T-helper 2 cell treated with Interferon-gamma antibody and Interleukin-4, amounts not matched to agents 5 μg/mL and 100 μg/mL, for 36 hours (primary cell): ENCODE results near the gene GPATCH2.
A peak's percentile ranks its signal among the peaks of the same experiment; 100 is the strongest.

ENCODE experiments used
- DNase-seq: peaks from one replicate; pipeline ENCODE4 v3.0.0; 2021; ENCODE audit warnings: low spot score
- H3K27ac Mint-ChIP-seq: one replicate; pipeline ENCODE4 v1.8.0; 2021; ENCODE audit warnings: mild to moderate bottlenecking, mixed read lengths
- H3K27me3 Mint-ChIP-seq: one replicate; pipeline ENCODE4 v1.8.0; 2021; ENCODE audit warnings: low read depth, mixed read lengths
- H3K36me3 Mint-ChIP-seq: one replicate; pipeline ENCODE4 v1.8.0; 2021; ENCODE audit warnings: low read depth, mixed read lengths
- H3K4me1 Mint-ChIP-seq: one replicate; pipeline ENCODE4 v1.8.0; 2021; ENCODE audit warnings: low read depth, mixed read lengths
- H3K4me3 Mint-ChIP-seq: one replicate; pipeline ENCODE4 v1.8.0; 2022; ENCODE audit warnings: mild to moderate bottlenecking, moderate library complexity, mixed read lengths
- H3K9me3 Mint-ChIP-seq: one replicate; pipeline ENCODE4 v1.8.0; 2021; ENCODE audit warnings: mixed read lengths

The GPATCH2 gene

DNA sequence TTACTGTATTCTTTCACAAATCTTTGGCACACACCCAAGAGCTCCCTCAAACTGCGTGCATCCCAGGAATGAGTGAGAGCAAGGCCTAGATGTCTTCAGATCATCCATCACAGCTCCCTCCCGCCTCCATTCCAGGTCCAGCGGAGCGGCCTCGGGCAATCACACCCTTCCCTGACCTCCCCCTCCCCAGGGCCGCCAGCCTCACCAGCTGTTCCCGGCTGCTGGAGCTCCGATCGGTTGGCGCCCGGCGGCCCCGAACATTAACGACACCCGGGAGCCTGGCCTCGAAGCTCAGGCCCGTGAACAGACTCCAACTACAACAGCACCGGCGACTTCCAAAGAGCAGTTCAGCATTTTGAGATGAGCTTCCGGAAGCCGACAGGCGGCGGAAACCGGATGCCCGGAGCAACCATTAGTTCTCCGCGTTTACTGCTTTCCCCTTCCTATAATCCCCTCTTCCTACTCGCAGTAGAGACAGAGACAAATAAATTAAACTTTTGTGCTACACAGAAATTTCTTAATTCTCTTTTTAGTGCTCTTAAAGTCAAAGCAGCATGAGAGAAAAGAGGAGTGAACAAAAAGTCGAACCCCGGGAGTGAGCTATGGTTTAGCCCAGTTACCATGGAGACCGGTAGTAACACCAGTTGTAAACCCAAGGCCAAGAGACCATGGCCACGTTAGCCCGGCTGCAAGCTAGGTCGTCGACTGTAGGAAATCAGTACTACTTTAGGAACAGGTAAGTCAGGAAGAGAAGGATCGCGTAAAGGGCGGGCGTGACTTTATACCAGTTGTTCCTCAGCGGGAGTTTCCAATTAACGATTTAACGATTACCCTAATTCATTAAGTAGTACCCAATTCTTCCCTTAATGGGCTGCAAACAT lies at the start of gene GPATCH2, which contains the start of gene SPATA17:
Gene GPATCH2 (minus strand): TSS at position 380 of the 881 bp plus-strand sequence. CDS start 119 bp downstream, at position 261.
Gene SPATA17 (plus strand): TSS at position 634 of the 881 bp plus-strand sequence. CDS start 35 bp downstream, at position 669.
- H3K36me3 Mint-ChIP-seq: peaks cover 2% of the 10 kb centered on the region
- H3K27me3 Mint-ChIP-seq: peaks cover 2% of the 10 kb centered on the region
- peak within 1 kb of the TSS; percentile 94 for H3K4me3 Mint-ChIP-seq
- no peaks in the 10 kb centered on the region for H3K9me3 Mint-ChIP-seq
- peaks cover 21% of the 10 kb centered on the region for H3K4me1 Mint-ChIP-seq
- DNase-seq: peak; percentile 75
- peak within 1 kb of the TSS; percentile 98 for H3K27ac Mint-ChIP-seq

GRCh38 chr1:217674028-217674729 lies 43.3 kb upstream of the GPATCH2 start:
- no peak overlapping the region for H3K27ac Mint-ChIP-seq
- H3K27me3 Mint-ChIP-seq: peaks cover 2% of the 10 kb centered on the region
- no peaks in the 10 kb centered on the region for H3K36me3 Mint-ChIP-seq
- no peaks in the 10 kb centered on the region for H3K9me3 Mint-ChIP-seq
- no peak overlapping the region for H3K4me3 Mint-ChIP-seq
- H3K4me1 Mint-ChIP-seq: no peaks in the 10 kb centered on the region
- DNase-seq: no peak

DNA sequence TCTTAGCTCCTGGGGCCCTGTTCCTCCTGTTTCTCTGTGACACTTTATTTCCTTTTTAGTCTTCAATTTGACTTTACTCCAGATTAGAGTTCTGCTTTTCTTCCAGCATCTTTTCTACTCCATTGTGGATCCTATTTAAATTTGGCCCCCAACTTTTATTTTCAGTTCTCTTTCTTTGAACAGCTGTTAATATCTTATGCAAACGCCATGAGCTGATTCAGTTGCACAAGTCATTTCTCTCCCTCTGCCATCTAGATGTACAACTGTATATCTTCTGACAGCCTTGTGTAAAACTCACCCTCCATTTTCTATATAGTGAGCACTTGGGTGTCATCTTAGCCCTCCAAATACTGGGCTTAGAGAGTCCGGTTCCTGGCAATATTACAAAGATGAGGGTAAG lies 42.5 kb upstream of the GPATCH2 start:
- Mint-ChIP-seq H3K27ac (no peak overlapping the region), H3K27me3 (peaks cover 2% of the 10 kb centered on the region), H3K36me3 (no peaks in the 10 kb centered on the region), H3K4me3 (no peak overlapping the region), H3K4me1 (no peaks in the 10 kb centered on the region), H3K9me3 (no peaks in the 10 kb centered on the region)
- no peak for DNase-seq

DNA sequence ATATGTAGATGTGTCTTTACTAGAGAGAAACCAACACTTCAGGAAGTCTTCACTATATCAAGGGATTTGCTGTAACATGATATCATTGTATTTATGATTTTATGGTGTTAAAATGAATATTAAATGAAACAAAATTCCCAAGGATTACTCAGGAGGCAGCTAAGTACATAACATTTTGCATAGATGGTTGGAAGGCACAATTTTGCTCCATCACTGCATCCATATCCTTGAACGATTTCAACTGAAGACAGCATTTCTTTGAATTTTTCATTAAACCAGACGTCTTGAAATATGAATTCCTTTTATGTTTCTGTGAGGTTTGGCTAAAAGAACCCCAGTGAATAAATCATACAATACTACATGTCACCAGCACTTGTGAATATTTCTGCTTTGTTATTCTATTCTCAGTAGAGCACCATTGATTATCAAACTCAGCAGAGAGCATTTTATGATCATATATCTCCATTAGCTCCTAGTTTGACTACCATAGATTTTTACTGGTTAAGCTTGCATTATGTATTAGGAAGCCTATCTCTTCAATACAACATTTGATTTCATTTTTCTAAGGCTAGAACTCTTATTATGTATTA lies 37.6 kb upstream of the GPATCH2 start:
- Mint-ChIP-seq H3K27ac (no peak overlapping the region), H3K4me3 (no peak overlapping the region), H3K9me3 (no peaks in the 10 kb centered on the region), H3K4me1 (no peaks in the 10 kb centered on the region), H3K36me3 (no peaks in the 10 kb centered on the region), H3K27me3 (peaks cover 2% of the 10 kb centered on the region)
- no peak for DNase-seq

DNA sequence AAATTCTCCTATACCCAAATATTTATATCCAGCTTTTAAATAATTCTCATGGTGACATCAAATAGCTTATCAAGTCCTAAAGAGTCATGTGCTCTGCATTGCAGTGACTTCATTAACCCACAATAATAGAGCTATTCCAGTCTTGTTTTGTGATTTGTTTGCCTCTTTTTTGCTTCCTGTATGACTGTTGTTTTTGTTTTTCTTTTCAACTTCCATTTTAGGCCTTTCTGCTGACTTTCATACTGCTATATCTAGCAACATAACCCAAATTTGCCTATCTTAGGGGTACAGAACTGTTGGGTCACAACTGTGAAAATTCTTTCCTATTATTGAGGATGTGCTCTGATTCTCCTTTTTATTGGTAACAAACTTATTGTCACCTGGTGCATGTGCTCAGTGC lies 30.5 kb upstream of the GPATCH2 start:
- H3K4me3 Mint-ChIP-seq: no peak overlapping the region
- no peaks in the 10 kb centered on the region for H3K4me1 Mint-ChIP-seq
- H3K27ac Mint-ChIP-seq: no peak overlapping the region

DNA sequence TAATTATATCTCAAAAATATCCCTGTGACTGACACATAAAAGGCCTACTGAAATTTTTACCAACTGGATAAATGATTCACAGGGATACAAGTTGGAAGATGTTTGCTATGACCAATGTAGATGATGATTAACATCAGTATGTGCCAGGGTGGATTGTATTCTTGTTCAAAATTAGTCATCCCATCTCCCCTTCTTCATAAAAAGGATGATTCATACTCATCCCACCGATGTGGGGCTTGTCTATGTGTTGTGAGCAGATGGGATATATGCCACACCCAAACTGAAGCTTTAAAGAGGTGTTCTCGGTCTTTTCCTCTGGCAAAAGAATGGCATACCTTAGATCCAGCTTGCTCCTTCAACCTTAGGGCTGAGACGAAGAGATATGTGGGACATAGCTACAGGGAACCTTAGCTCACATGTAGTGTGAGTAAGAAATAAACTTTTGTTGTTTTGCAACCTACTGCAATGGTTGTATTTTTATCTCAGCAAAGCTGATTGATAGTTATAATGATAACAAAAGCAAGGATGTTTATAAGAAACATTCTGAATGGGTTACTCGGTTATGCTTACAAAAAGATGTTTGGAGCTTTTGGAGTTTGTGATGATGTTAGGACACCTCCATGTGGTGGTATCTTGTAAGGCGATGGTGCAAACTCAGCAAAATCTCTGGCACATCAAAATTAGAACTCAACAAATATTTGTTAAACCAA lies 29.6 kb upstream of the GPATCH2 start:
- Mint-ChIP-seq H3K27ac (no peak overlapping the region), H3K4me3 (no peak overlapping the region), H3K4me1 (no peaks in the 10 kb centered on the region), H3K27me3 (no peaks in the 10 kb centered on the region), H3K9me3 (no peaks in the 10 kb centered on the region), H3K36me3 (no peaks in the 10 kb centered on the region)
- DNase-seq: no peak

More for the DNA sequence above, 30.5 kb upstream of the GPATCH2 start:
- no peaks in the 10 kb centered on the region for H3K36me3 Mint-ChIP-seq
- DNase-seq: no peak
- no peaks in the 10 kb centered on the region for H3K9me3 Mint-ChIP-seq
- H3K27me3 Mint-ChIP-seq: no peaks in the 10 kb centered on the region

DNA sequence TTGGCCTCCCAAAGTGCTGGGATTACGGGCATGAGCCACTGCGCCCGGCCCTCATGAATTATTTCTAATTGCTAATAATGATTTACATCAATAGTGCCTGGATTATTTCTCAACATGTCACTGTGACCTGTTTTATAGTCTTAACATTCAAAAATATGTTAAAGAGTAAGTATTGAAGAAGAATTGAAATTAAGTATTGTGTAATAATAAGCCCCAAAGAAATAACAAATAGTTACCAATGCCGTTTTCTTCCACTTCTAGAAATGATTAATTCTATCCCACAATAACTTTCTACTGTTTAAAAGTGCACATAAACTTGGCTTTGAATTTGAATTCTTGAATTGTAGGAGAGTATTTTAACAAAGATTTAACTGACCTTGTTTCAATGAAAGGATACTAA lies 19.8 kb upstream of the GPATCH2 start:
- Mint-ChIP-seq H3K9me3 (no peaks in the 10 kb centered on the region), H3K27ac (no peak overlapping the region), H3K36me3 (no peaks in the 10 kb centered on the region), H3K4me1 (no peaks in the 10 kb centered on the region), H3K27me3 (peaks cover 2% of the 10 kb centered on the region), H3K4me3 (no peak overlapping the region)
- no peak for DNase-seq

DNA sequence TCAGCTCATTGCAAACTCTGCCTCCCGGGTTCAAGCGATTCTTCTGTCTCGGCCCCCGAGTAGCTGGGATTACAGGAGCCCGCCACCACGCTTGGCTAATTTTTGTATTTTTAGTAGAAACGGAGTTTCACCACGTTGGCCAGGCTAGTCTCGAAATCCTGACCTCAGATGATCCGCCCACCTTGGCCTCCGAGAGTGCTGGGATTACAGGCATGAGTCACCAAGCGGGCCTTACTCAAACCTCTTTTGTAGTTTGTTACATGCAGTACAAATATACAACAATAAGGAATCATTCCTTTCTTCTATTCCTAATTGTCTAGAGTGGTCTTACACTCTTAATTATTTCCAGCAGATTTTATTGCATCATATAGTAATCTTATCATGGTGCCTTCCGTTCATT lies 16.9 kb upstream of the GPATCH2 start:
- Mint-ChIP-seq H3K4me3 (no peak overlapping the region), H3K27ac (no peak overlapping the region), H3K4me1 (no peaks in the 10 kb centered on the region), H3K27me3 (peaks cover 2% of the 10 kb centered on the region), H3K36me3 (no peaks in the 10 kb centered on the region), H3K9me3 (no peaks in the 10 kb centered on the region)
- DNase-seq: no peak

GRCh38 chr1:217642455-217642854 lies 11.6 kb upstream of the GPATCH2 start:
- no peak for DNase-seq
- Mint-ChIP-seq H3K36me3 (no peaks in the 10 kb centered on the region), H3K4me3 (no peak overlapping the region), H3K27me3 (peaks cover 20% of the 10 kb centered on the region), H3K27ac (no peak overlapping the region), H3K4me1 (no peaks in the 10 kb centered on the region), H3K9me3 (no peaks in the 10 kb centered on the region)

DNA sequence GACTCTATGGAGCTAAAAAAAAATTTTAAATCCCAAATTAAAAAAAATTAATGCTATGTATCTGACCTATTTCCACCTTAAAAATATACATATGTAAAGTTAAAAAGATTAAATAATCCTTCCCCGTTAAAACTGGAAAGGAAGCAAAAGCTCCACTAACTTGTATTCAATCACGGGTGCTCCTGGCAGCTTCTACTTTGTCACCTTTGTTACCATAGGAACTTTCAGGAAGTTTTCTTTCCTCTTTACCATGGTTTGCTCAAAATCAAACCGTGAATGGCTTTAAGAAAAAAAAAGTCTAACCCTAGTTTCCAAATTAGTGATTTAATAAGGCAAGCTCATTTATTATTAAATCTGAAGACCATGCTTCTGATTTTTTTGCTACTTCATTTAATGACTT lies 3.5 kb downstream of the GPATCH2 start:
- no peaks in the 10 kb centered on the region for H3K27me3 Mint-ChIP-seq
- no peak overlapping the region for H3K27ac Mint-ChIP-seq
- no peaks in the 10 kb centered on the region for H3K9me3 Mint-ChIP-seq
- H3K4me1 Mint-ChIP-seq: peaks cover 26% of the 10 kb centered on the region
- H3K4me3 Mint-ChIP-seq: no peak overlapping the region
- peaks cover 4% of the 10 kb centered on the region for H3K36me3 Mint-ChIP-seq
- DNase-seq: no peak

- H3K27me3 Mint-ChIP-seq: no peaks in the 10 kb centered on the region
- H3K4me1 Mint-ChIP-seq: peaks cover 31% of the 10 kb centered on the region
- peaks cover 4% of the 10 kb centered on the region for H3K36me3 Mint-ChIP-seq
- H3K27ac Mint-ChIP-seq: no peak overlapping the region
- no peaks in the 10 kb centered on the region for H3K9me3 Mint-ChIP-seq
- no peak overlapping the region for H3K4me3 Mint-ChIP-seq
- DNase-seq: no peak
Observed at GRCh38 chr1:217626321-217626720, 4.6 kb downstream of the GPATCH2 start.

DNA sequence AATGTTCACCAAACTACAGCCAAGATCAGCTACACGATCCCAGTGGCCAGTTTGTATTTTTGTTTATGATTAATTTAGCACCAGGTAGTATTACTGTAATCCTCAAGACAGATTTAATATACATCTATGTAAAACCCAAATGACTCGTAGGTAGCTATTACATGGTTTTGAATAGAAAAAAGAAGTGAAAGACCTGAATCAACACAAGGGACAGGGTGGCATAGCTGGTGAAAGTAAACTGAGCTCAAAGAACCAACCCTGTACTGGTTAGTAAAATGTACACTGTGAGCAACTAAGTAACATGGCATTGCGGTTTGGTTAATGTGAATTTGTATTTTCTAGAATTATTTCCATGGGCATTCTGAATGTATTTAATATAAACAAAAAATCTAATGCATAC lies 8.8 kb downstream of the GPATCH2 start:
- Mint-ChIP-seq H3K27me3 (no peaks in the 10 kb centered on the region), H3K4me1 (peaks cover 17% of the 10 kb centered on the region), H3K36me3 (peaks cover 21% of the 10 kb centered on the region), H3K9me3 (no peaks in the 10 kb centered on the region), H3K4me3 (no peak overlapping the region), H3K27ac (no peak overlapping the region)
- no peak for DNase-seq

- Mint-ChIP-seq H3K4me1 (peaks cover 17% of the 10 kb centered on the region), H3K27me3 (no peaks in the 10 kb centered on the region), H3K36me3 (peaks cover 23% of the 10 kb centered on the region), H3K27ac (peak overlapping the region; percentile 51), H3K9me3 (no peaks in the 10 kb centered on the region), H3K4me3 (peak overlapping the region; percentile 10)
- DNase-seq: no peak
Observed at GRCh38 chr1:217620814-217621213, 10.1 kb downstream of the GPATCH2 start.
